ENCODE measurements around the gene HAUS6.

The HAUS6 gene

GRCh38 chr9:19048966-19049916 is 53.5 kb downstream of the HAUS6 start, which contains the start of gene RRAGA:
Gene RRAGA (plus strand): TSS chr9:19049427. CDS start chr9:19049660, 233 bp downstream.
- DNase-seq (ENCODE audit: low spot score) = peak; percentile 99

- no peak for DNase-seq (ENCODE audit: low spot score)
Observed at GRCh38 chr9:19036611-19037010, 66.1 kb downstream of the HAUS6 start.

GRCh38 chr9:19033015-19033414 is 69.7 kb downstream of the HAUS6 start, which contains the start of gene SAXO1:
Gene SAXO1 (minus strand): TSS chr9:19033209. CDS start chr9:19032908, 301 bp downstream.
- no peak for DNase-seq (ENCODE audit: low spot score)

GRCh38 chr9:19032406-19032805 is 70.3 kb downstream of the HAUS6 start:
- no peak for DNase-seq (ENCODE audit: low spot score)

- no peak for DNase-seq (ENCODE audit: low spot score)
Observed at GRCh38 chr9:19030899-19031298, 71.8 kb downstream of the HAUS6 start.

GRCh38 chr9:19028835-19029451 is 73.8 kb downstream of the HAUS6 start:
- DNase-seq (ENCODE audit: low spot score) = peak; percentile 72

GRCh38 chr9:19027825-19028224 is 74.9 kb downstream of the HAUS6 start:
- no peak for DNase-seq (ENCODE audit: low spot score)

- DNase-seq (ENCODE audit: low spot score) = no peak
Observed at GRCh38 chr9:19026375-19026774, 76.3 kb downstream of the HAUS6 start.

- no peak for DNase-seq (ENCODE audit: low spot score)
Observed at GRCh38 chr9:19023078-19023477, 79.6 kb downstream of the HAUS6 start.

- DNase-seq (ENCODE audit: low spot score) = no peak
Observed at GRCh38 chr9:19022206-19022605, 80.5 kb downstream of the HAUS6 start.

GRCh38 chr9:19021649-19022048 is 81.1 kb downstream of the HAUS6 start:
- DNase-seq (ENCODE audit: low spot score) = peak; percentile 7

- no peak for DNase-seq (ENCODE audit: low spot score)
Observed at GRCh38 chr9:19020886-19021455, 81.7 kb downstream of the HAUS6 start.

- DNase-seq (ENCODE audit: low spot score) = no peak
Observed at GRCh38 chr9:19018201-19018600, 84.5 kb downstream of the HAUS6 start.

- DNase-seq (ENCODE audit: low spot score) = no peak
Observed at GRCh38 chr9:19009391-19009965, 93.2 kb downstream of the HAUS6 start.

Measured in NAMALWA (cell line).